ENCODE data around the gene FIGNL2.

FIGNL2 gene

GRCh38 chr12:51821440-51822260, 26.9 kb downstream of the FIGNL2 start:
- no peaks in the 10 kb centered on the region for H3K4me1 Mint-ChIP-seq
- no peaks in the 10 kb centered on the region for H3K9me3 Mint-ChIP-seq
- peak overlapping the region; percentile 43 for H3K4me3 Mint-ChIP-seq
- H3K27ac Mint-ChIP-seq, result no peak overlapping the region
- peaks cover 51% of the 10 kb centered on the region for H3K27me3 Mint-ChIP-seq
- ATAC-seq, result peak; percentile 5
- H3K36me3 Mint-ChIP-seq, result no peaks in the 10 kb centered on the region

- Mint-ChIP-seq H3K4me3 (peak overlapping the region; percentile 43), H3K36me3 (no peaks in the 10 kb centered on the region), H3K27ac (no peak overlapping the region), H3K9me3 (no peaks in the 10 kb centered on the region), H3K27me3 (peaks cover 53% of the 10 kb centered on the region), H3K4me1 (no peaks in the 10 kb centered on the region)
- ATAC-seq, result peak; percentile 83
These were observed 27.7 kb downstream of the FIGNL2 start for GRCh38 chr12:51820526-51821439.

- Mint-ChIP-seq H3K4me1 (peaks cover 8% of the 10 kb centered on the region), H3K36me3 (no peaks in the 10 kb centered on the region), H3K4me3 (peak overlapping the region; percentile 60), H3K27me3 (peaks cover 53% of the 10 kb centered on the region), H3K9me3 (no peaks in the 10 kb centered on the region), H3K27ac (no peak overlapping the region)
- no peak for ATAC-seq
These were observed 28.6 kb downstream of the FIGNL2 start for GRCh38 chr12:51819736-51820525.

GRCh38 chr12:51818566-51819300, 29.8 kb downstream of the FIGNL2 start:
- ATAC-seq, result no peak
- H3K36me3 Mint-ChIP-seq, result no peaks in the 10 kb centered on the region
- H3K4me3 Mint-ChIP-seq, result no peak overlapping the region

DNA sequence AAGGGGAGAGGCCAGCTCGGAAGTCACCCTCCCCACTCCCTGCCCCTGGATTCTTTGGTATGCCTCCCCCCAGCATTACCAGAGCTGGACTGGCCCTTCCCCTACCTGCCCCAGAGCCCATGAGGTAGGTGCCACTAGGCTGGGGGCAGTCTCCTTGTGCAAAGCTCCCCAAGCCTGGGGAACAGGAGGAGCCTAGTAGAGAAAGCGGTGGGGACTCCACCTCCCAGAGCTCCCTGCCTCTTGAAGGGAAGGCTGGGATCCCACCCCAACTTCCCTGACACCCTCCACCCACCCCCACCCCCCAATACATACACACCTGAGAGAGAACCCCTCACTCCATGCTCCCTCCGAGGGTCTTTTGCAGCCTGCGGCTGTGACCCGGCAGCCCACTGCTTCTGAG, 30.4 kb downstream of the FIGNL2 start:
- Mint-ChIP-seq H3K4me1 (peaks cover 8% of the 10 kb centered on the region), H3K27me3 (peaks cover 62% of the 10 kb centered on the region), H3K27ac (no peak overlapping the region), H3K4me3 (no peak overlapping the region), H3K9me3 (no peaks in the 10 kb centered on the region), H3K36me3 (no peaks in the 10 kb centered on the region)
- ATAC-seq, result no peak

More at GRCh38 chr12:51818566-51819300, 29.8 kb downstream of the FIGNL2 start:
- no peaks in the 10 kb centered on the region for H3K9me3 Mint-ChIP-seq
- peaks cover 8% of the 10 kb centered on the region for H3K4me1 Mint-ChIP-seq
- H3K27ac Mint-ChIP-seq, result no peak overlapping the region
- peaks cover 56% of the 10 kb centered on the region for H3K27me3 Mint-ChIP-seq

GRCh38 chr12:51817027-51817953, 31.2 kb downstream of the FIGNL2 start:
- Mint-ChIP-seq H3K4me3 (no peak overlapping the region), H3K36me3 (no peaks in the 10 kb centered on the region)
- ATAC-seq, result no peak

GRCh38 chr12:51815571-51815970, 32.9 kb downstream of the FIGNL2 start:
- Mint-ChIP-seq H3K4me3 (peak overlapping the region; percentile 48), H3K27me3 (peaks cover 82% of the 10 kb centered on the region), H3K27ac (no peak overlapping the region), H3K9me3 (no peaks in the 10 kb centered on the region), H3K36me3 (no peaks in the 10 kb centered on the region), H3K4me1 (peaks cover 20% of the 10 kb centered on the region)
- no peak for ATAC-seq

More at GRCh38 chr12:51817027-51817953, 31.2 kb downstream of the FIGNL2 start:
- Mint-ChIP-seq H3K27ac (no peak overlapping the region), H3K9me3 (no peaks in the 10 kb centered on the region), H3K4me1 (peaks cover 8% of the 10 kb centered on the region), H3K27me3 (peaks cover 68% of the 10 kb centered on the region)

GRCh38 chr12:51814311-51815088, 34.0 kb downstream of the FIGNL2 start:
- H3K4me3 Mint-ChIP-seq, result no peak overlapping the region
- peaks cover 20% of the 10 kb centered on the region for H3K4me1 Mint-ChIP-seq
- H3K36me3 Mint-ChIP-seq, result no peaks in the 10 kb centered on the region
- H3K9me3 Mint-ChIP-seq, result no peaks in the 10 kb centered on the region
- peaks cover 83% of the 10 kb centered on the region for H3K27me3 Mint-ChIP-seq
- H3K27ac Mint-ChIP-seq, result no peak overlapping the region
- peak; percentile 74 for ATAC-seq

- no peak overlapping the region for H3K27ac Mint-ChIP-seq
- no peaks in the 10 kb centered on the region for H3K36me3 Mint-ChIP-seq
- ATAC-seq, result peak; percentile 50
- H3K4me1 Mint-ChIP-seq, result peaks cover 25% of the 10 kb centered on the region
- H3K27me3 Mint-ChIP-seq, result peaks cover 84% of the 10 kb centered on the region
- H3K9me3 Mint-ChIP-seq, result no peaks in the 10 kb centered on the region
- H3K4me3 Mint-ChIP-seq, result no peak overlapping the region
These were observed 34.6 kb downstream of the FIGNL2 start for GRCh38 chr12:51813931-51814310.

- Mint-ChIP-seq H3K4me1 (peaks cover 28% of the 10 kb centered on the region), H3K4me3 (no peak overlapping the region), H3K27me3 (peaks cover 84% of the 10 kb centered on the region), H3K27ac (no peak overlapping the region), H3K36me3 (no peaks in the 10 kb centered on the region), H3K9me3 (no peaks in the 10 kb centered on the region)
- no peak for ATAC-seq
These were observed 35.6 kb downstream of the FIGNL2 start for GRCh38 chr12:51812871-51813270.

DNA sequence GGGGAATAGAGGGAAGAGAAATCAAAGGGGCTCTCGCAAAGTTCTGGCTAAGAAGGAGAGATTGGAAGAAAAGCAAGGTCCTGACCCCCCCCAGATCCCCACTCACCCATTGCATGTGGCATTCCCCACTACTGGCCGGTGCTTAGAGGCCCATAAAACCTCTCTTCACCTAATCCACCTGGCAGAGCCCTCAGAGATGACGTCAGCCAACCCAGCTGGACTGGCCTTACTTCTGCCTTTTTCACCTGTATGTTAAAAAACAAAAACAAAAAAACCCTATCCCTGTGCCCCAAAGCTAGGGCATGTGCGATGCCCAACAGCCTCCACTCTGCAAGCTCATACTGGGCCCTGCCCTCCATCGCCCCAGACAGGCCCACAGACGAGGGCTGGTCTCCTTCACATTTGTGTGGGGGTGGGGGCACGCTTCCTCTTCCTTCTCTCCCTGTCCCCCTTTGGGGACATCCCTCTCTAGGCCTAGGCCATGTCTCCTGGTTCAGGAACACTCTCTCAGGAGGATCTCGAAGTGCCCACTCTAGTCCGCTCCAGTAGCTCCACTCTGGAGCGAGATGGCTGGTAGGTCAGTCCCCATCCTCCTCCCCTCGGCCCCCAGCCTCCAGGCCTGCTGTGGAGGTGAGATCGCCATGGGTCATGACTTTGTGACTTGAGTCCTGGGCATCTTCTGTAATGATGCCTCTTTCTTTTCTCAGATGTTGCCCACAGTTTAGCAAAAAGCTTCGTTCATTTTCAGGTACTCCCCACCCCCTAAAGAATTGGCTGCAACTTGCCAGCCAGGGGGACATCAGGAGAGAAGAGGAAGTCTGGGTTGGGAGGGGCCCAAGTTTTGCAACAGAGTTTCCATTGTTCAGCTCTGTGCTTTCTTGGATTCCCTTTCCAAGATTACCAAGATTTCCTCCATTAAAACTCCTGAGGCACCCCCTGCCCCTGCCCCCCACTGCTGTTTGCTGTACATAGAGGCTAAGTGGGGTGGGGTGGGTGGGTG, 37.0 kb downstream of the FIGNL2 start:
- no peak overlapping the region for H3K4me3 Mint-ChIP-seq
- no peaks in the 10 kb centered on the region for H3K9me3 Mint-ChIP-seq
- H3K27ac Mint-ChIP-seq, result no peak overlapping the region
- H3K4me1 Mint-ChIP-seq, result peaks cover 28% of the 10 kb centered on the region
- H3K27me3 Mint-ChIP-seq, result peaks cover 84% of the 10 kb centered on the region
- H3K36me3 Mint-ChIP-seq, result no peaks in the 10 kb centered on the region
- ATAC-seq, result no peak

DNA sequence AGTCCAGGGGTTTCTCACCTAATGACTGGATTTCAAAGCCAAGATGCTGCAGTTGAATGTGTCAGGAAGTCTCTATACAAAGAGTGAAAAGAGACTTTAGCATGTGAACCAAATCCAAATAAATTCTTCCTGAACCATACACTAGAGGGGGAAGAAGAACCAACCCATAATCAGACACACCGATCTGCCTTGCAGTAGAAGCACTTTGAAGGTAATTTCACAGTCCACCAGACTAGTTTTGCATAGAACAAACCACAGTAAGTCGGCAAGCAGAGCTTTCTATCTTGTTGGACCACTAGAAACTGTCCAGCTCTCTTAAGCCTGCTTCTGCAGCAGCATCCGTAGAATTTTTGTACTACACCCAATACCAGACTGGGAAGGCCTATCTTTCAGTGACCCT, 39.3 kb downstream of the FIGNL2 start:
- no peak for ATAC-seq
- H3K36me3 Mint-ChIP-seq, result no peaks in the 10 kb centered on the region
- H3K4me3 Mint-ChIP-seq, result no peak overlapping the region
- peaks cover 73% of the 10 kb centered on the region for H3K27me3 Mint-ChIP-seq
- H3K27ac Mint-ChIP-seq, result no peak overlapping the region
- H3K9me3 Mint-ChIP-seq, result no peaks in the 10 kb centered on the region
- peaks cover 20% of the 10 kb centered on the region for H3K4me1 Mint-ChIP-seq
